Esophagus squamous epithelium (tissue), 4 donors: ENCODE measurements around the gene CELF2.

Experiments used
- POLR2A ChIP-seq, 4 donors: fragments of 450-650 bp; IDR thresholded peaks; one replicate each; pipeline ENCODE4 v1.6.1; 2017; ENCODE audit warnings: antibody characterized with exemption in 4 of 4, mild to moderate bottlenecking in 4 of 4, moderate library complexity in 3 of 4
- TF ChIP-seq, protein P1 (sequence below), 6 experiments: fragments of 450-650 bp in 4 of 6; fragments of 200-600 bp in 2 of 6; sonication (generic) in 2 of 6; IDR thresholded peaks; one replicate each; pipeline ENCODE4 v1.5.1; 2016 to 2019; ENCODE audit warnings: antibody characterized with exemption in 6 of 6, mild to moderate bottlenecking in 4 of 6, moderate library complexity in 4 of 6

DNA sequence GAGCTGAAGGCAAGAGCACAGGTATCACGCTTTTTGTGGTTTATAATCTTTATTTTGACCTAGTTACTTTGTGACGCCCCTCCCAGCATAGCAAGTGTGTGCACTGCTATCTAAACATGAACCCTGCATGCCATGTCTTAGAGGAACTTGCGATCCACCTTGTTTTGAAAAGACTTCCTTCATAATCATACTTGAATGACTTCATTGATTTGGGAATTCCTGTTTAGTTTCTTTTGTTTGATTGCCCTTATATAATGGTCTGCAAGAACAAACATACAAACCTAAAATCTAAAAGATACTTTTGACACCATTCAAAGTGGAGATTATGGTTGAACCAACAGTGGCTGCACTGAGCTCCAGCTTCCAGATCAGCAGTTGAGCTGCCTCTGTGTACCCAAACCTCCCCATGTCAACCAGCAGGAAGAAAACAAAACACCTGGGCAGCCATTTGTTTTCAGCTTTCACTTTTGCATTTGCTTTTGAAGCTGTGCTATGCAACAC, 132.6 kb downstream of the CELF2 start:
- TF ChIP-seq, protein P1, sequence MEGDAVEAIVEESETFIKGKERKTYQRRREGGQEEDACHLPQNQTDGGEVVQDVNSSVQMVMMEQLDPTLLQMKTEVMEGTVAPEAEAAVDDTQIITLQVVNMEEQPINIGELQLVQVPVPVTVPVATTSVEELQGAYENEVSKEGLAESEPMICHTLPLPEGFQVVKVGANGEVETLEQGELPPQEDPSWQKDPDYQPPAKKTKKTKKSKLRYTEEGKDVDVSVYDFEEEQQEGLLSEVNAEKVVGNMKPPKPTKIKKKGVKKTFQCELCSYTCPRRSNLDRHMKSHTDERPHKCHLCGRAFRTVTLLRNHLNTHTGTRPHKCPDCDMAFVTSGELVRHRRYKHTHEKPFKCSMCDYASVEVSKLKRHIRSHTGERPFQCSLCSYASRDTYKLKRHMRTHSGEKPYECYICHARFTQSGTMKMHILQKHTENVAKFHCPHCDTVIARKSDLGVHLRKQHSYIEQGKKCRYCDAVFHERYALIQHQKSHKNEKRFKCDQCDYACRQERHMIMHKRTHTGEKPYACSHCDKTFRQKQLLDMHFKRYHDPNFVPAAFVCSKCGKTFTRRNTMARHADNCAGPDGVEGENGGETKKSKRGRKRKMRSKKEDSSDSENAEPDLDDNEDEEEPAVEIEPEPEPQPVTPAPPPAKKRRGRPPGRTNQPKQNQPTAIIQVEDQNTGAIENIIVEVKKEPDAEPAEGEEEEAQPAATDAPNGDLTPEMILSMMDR (IDR thresholded peaks at IDR 0.05): no peak
- no peak for TF ChIP-seq POLR2A (IDR thresholded peaks at IDR 0.05)
